IMR-90 (cell line): ENCODE data around the gene TEK.

ENCODE experiments used
- CEBPB ChIP-seq: IDR thresholded peaks from 2 replicates; pipeline ENCODE4 v1.6.1; 2012; ENCODE audit warnings: low read depth, low read length, improper control_type of control experiment
- MXI1 ChIP-seq: IDR thresholded peaks from 2 replicates; pipeline ENCODE4 v1.6.1; 2012; ENCODE audit warnings: low read depth, mild to moderate bottlenecking, low read length, moderate library complexity, borderline replicate concordance
- POLR2A ChIP-seq: IDR thresholded peaks from 2 replicates; pipeline ENCODE4 v1.6.1; 2012; ENCODE audit warnings: mild to moderate bottlenecking, low read depth, low read length
- RAD21 ChIP-seq: IDR thresholded peaks from 2 replicates; pipeline ENCODE4 v1.6.1; 2012; ENCODE audit warnings: low read length, improper control_type of control experiment
- RCOR1 ChIP-seq: IDR thresholded peaks from 2 replicates; pipeline ENCODE4 v1.6.1; 2012; ENCODE audit warnings: mild to moderate bottlenecking, low read length, improper control_type of control experiment; ENCODE audit not compliant: insufficient replicate concordance
- RFX5 ChIP-seq: IDR thresholded peaks from 2 replicates; pipeline ENCODE4 v1.8.0; 2012; ENCODE audit warnings: low read depth, mild to moderate bottlenecking, low read length, moderate library complexity
- TF ChIP-seq, protein P1 (sequence below): conservative IDR thresholded peaks from 2 replicates; pipeline ENCODE4 v1.5.1; 2012; ENCODE audit warnings: mild to moderate bottlenecking, low read depth, low read length, improper control_type of control experiment
- TF ChIP-seq, protein P2 (sequence below): fragments of 150-350 bp; IDR thresholded peaks from 2 replicates; pipeline ENCODE4 v1.6.1; 2017; ENCODE audit warnings: mild to moderate bottlenecking, antibody characterized with exemption, low read length, low read depth
- TF ChIP-seq, protein P3 (sequence below): fragments of 150-350 bp; IDR thresholded peaks from 2 replicates; pipeline ENCODE4 v1.6.1; 2016; ENCODE audit warnings: low read depth, mild to moderate bottlenecking, low read length, moderate library complexity, borderline replicate concordance

DNA sequence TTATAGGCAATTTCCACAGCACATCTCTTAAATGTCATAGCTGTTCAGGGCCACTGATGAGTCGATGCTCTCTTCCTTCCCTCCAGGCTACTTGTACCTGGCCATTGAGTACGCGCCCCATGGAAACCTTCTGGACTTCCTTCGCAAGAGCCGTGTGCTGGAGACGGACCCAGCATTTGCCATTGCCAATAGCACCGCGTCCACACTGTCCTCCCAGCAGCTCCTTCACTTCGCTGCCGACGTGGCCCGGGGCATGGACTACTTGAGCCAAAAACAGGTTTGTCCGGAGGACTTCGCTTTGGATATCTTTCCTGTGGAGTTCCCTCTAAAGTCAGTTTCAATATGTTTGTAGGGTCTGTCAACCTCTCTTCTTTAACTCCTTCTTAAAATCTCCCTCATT lies 103.6 kb downstream of the TEK start:
- TF ChIP-seq, protein P1, sequence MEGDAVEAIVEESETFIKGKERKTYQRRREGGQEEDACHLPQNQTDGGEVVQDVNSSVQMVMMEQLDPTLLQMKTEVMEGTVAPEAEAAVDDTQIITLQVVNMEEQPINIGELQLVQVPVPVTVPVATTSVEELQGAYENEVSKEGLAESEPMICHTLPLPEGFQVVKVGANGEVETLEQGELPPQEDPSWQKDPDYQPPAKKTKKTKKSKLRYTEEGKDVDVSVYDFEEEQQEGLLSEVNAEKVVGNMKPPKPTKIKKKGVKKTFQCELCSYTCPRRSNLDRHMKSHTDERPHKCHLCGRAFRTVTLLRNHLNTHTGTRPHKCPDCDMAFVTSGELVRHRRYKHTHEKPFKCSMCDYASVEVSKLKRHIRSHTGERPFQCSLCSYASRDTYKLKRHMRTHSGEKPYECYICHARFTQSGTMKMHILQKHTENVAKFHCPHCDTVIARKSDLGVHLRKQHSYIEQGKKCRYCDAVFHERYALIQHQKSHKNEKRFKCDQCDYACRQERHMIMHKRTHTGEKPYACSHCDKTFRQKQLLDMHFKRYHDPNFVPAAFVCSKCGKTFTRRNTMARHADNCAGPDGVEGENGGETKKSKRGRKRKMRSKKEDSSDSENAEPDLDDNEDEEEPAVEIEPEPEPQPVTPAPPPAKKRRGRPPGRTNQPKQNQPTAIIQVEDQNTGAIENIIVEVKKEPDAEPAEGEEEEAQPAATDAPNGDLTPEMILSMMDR = no peak
- no peak for TF ChIP-seq POLR2A
- TF ChIP-seq MXI1 = no peak
- no peak for TF ChIP-seq RCOR1
- no peak for TF ChIP-seq RAD21
- TF ChIP-seq, protein P2, sequence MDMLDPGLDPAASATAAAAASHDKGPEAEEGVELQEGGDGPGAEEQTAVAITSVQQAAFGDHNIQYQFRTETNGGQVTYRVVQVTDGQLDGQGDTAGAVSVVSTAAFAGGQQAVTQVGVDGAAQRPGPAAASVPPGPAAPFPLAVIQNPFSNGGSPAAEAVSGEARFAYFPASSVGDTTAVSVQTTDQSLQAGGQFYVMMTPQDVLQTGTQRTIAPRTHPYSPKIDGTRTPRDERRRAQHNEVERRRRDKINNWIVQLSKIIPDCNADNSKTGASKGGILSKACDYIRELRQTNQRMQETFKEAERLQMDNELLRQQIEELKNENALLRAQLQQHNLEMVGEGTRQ = no peak
- no peak for TF ChIP-seq CEBPB
- TF ChIP-seq RFX5 = no peak
- TF ChIP-seq, protein P3, sequence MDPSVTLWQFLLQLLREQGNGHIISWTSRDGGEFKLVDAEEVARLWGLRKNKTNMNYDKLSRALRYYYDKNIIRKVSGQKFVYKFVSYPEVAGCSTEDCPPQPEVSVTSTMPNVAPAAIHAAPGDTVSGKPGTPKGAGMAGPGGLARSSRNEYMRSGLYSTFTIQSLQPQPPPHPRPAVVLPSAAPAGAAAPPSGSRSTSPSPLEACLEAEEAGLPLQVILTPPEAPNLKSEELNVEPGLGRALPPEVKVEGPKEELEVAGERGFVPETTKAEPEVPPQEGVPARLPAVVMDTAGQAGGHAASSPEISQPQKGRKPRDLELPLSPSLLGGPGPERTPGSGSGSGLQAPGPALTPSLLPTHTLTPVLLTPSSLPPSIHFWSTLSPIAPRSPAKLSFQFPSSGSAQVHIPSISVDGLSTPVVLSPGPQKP = no peak
